Skeletal muscle satellite cell (primary cell): ENCODE results near the gene MAPK12.
A peak's percentile ranks its signal among the peaks of the same experiment; 100 is the strongest.

Source experiments
- H3K27me3 ChIP-seq: 2 replicates; pipeline ENCODE4 v1.7.0; 2013; ENCODE audit warnings: low read length; ENCODE audit not compliant: control insufficient read depth, insufficient read depth
- H3K36me3 ChIP-seq: 2 replicates; pipeline ENCODE4 v1.7.0; 2013; ENCODE audit warnings: mild to moderate bottlenecking, control low read depth, low read length; ENCODE audit not compliant: insufficient read depth
- H3K4me1 ChIP-seq: 2 replicates; pipeline ENCODE4 v1.7.0; 2013; ENCODE audit warnings: low read length; ENCODE audit not compliant: control insufficient read depth, insufficient read depth
- H3K4me2 ChIP-seq: 2 replicates; pipeline ENCODE4 v1.7.0; 2013; ENCODE audit warnings: mild to moderate bottlenecking, low read length
- H3K4me3 ChIP-seq: 2 replicates; pipeline ENCODE4 v1.7.0; 2013; ENCODE audit warnings: low read length
- H3K9ac ChIP-seq: 2 replicates; pipeline ENCODE4 v1.7.0; 2013; ENCODE audit warnings: mild to moderate bottlenecking, low read depth, low read length, moderate library complexity
- H3K9me3 ChIP-seq: replicated peaks from 2 replicates; pipeline ENCODE4 v1.7.0; 2013; ENCODE audit warnings: mild to moderate bottlenecking, control low read depth, low read length

Gene MAPK12

GRCh38 chr22:50298266-50298637 lies 36.8 kb upstream of the MAPK12 start:
- no peaks in the 10 kb centered on the region for H3K9me3 ChIP-seq
- no peak overlapping the region for H3K9ac ChIP-seq
- no peaks in the 10 kb centered on the region for H3K27me3 ChIP-seq
- H3K4me1 ChIP-seq: peaks cover 72% of the 10 kb centered on the region
- no peak overlapping the region for H3K4me2 ChIP-seq
- H3K4me3 ChIP-seq: no peak overlapping the region
- peaks cover 25% of the 10 kb centered on the region for H3K36me3 ChIP-seq

GRCh38 chr22:50297510-50298265 lies 36.2 kb upstream of the MAPK12 start:
- H3K9ac ChIP-seq: no peak overlapping the region
- peaks cover 25% of the 10 kb centered on the region for H3K36me3 ChIP-seq

GRCh38 chr22:50296658-50297490 lies 35.4 kb upstream of the MAPK12 start:
- H3K27me3 ChIP-seq: no peaks in the 10 kb centered on the region
- peaks cover 71% of the 10 kb centered on the region for H3K4me1 ChIP-seq
- no peak overlapping the region for H3K4me3 ChIP-seq
- H3K4me2 ChIP-seq: peak overlapping the region; percentile 34
- H3K9ac ChIP-seq: no peak overlapping the region
- H3K9me3 ChIP-seq: no peaks in the 10 kb centered on the region
- H3K36me3 ChIP-seq: peaks cover 25% of the 10 kb centered on the region

More at GRCh38 chr22:50297510-50298265, 36.2 kb upstream of the MAPK12 start:
- Histone ChIP-seq H3K27me3 (no peaks in the 10 kb centered on the region), H3K4me1 (peaks cover 72% of the 10 kb centered on the region), H3K4me3 (no peak overlapping the region), H3K4me2 (peak overlapping the region; percentile 34), H3K9me3 (no peaks in the 10 kb centered on the region)

GRCh38 chr22:50294319-50294656 lies 32.8 kb upstream of the MAPK12 start:
- Histone ChIP-seq H3K9ac (peak overlapping the region; percentile 78), H3K9me3 (no peaks in the 10 kb centered on the region), H3K36me3 (peaks cover 39% of the 10 kb centered on the region), H3K27me3 (no peaks in the 10 kb centered on the region), H3K4me3 (peak overlapping the region; percentile 46), H3K4me2 (peak overlapping the region; percentile 82), H3K4me1 (peaks cover 52% of the 10 kb centered on the region)

GRCh38 chr22:50293441-50294318 lies 32.2 kb upstream of the MAPK12 start:
- Histone ChIP-seq H3K9me3 (no peaks in the 10 kb centered on the region), H3K27me3 (no peaks in the 10 kb centered on the region), H3K4me2 (peak overlapping the region; percentile 82), H3K36me3 (peaks cover 46% of the 10 kb centered on the region), H3K4me3 (peak overlapping the region; percentile 64), H3K9ac (peak overlapping the region; percentile 78), H3K4me1 (peaks cover 49% of the 10 kb centered on the region)

- peak overlapping the region; percentile 64 for H3K4me3 ChIP-seq
- peaks cover 47% of the 10 kb centered on the region for H3K4me1 ChIP-seq
- peak overlapping the region; percentile 82 for H3K4me2 ChIP-seq
- H3K27me3 ChIP-seq: no peaks in the 10 kb centered on the region
- H3K36me3 ChIP-seq: peaks cover 54% of the 10 kb centered on the region
- no peaks in the 10 kb centered on the region for H3K9me3 ChIP-seq
- H3K9ac ChIP-seq: peak overlapping the region; percentile 78
Measured at GRCh38 chr22:50292643-50293440, 31.4 kb upstream of the MAPK12 start.

GRCh38 chr22:50289942-50290630 lies 28.6 kb upstream of the MAPK12 start:
- H3K4me3 ChIP-seq: no peak overlapping the region
- H3K4me1 ChIP-seq: peaks cover 33% of the 10 kb centered on the region
- peaks cover 67% of the 10 kb centered on the region for H3K36me3 ChIP-seq
- no peak overlapping the region for H3K9ac ChIP-seq
- no peaks in the 10 kb centered on the region for H3K27me3 ChIP-seq
- no peak overlapping the region for H3K4me2 ChIP-seq
- H3K9me3 ChIP-seq: no peaks in the 10 kb centered on the region

- H3K27me3 ChIP-seq: no peaks in the 10 kb centered on the region
- peaks cover 69% of the 10 kb centered on the region for H3K36me3 ChIP-seq
- H3K9ac ChIP-seq: no peak overlapping the region
- H3K4me1 ChIP-seq: peaks cover 27% of the 10 kb centered on the region
- H3K4me2 ChIP-seq: no peak overlapping the region
- no peaks in the 10 kb centered on the region for H3K9me3 ChIP-seq
- no peak overlapping the region for H3K4me3 ChIP-seq
Measured at GRCh38 chr22:50289151-50289941, 27.9 kb upstream of the MAPK12 start.

- Histone ChIP-seq H3K9ac (no peak overlapping the region), H3K36me3 (peaks cover 78% of the 10 kb centered on the region), H3K4me3 (no peak overlapping the region), H3K9me3 (no peaks in the 10 kb centered on the region), H3K4me1 (peaks cover 17% of the 10 kb centered on the region), H3K27me3 (no peaks in the 10 kb centered on the region), H3K4me2 (no peak overlapping the region)
Measured at GRCh38 chr22:50287731-50288130, 26.2 kb upstream of the MAPK12 start.
